ENCODE data around the gene MYH15. TPM values are rescaled to one million over a fixed set of nuclear protein-coding genes. Genes with fewer than 3 reads are reported as not detected.

MYH15 gene
- total RNA-seq, 1 donor from 2014 or later, result 0.77 TPM

DNA sequence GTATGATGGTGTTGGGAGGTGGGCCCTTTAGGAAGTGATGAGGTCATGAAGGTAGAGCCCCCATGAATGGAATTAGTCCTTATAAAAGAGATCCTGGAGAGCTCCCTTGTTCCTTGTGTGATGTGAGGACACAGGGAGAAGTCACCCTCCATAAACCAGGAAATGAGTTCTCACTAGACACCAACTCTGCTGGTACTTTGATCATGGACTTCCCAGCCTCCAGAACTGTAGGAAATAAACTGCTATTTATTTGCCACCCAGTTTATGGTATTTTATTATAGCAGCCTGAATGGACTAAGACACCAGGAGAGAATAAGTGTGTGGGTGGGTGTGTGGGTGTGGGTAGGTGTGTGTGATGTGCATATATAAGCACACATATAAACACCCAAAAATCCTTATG lies 71.9 kb downstream of the MYH15 start:
- no peak overlapping the region for H3K27ac Mint-ChIP-seq
- H3K27me3 Mint-ChIP-seq, result no peaks in the 10 kb centered on the region
- no peaks in the 10 kb centered on the region for H3K9me3 Mint-ChIP-seq
- no peaks in the 10 kb centered on the region for H3K36me3 Mint-ChIP-seq
- TF ChIP-seq, protein P1, sequence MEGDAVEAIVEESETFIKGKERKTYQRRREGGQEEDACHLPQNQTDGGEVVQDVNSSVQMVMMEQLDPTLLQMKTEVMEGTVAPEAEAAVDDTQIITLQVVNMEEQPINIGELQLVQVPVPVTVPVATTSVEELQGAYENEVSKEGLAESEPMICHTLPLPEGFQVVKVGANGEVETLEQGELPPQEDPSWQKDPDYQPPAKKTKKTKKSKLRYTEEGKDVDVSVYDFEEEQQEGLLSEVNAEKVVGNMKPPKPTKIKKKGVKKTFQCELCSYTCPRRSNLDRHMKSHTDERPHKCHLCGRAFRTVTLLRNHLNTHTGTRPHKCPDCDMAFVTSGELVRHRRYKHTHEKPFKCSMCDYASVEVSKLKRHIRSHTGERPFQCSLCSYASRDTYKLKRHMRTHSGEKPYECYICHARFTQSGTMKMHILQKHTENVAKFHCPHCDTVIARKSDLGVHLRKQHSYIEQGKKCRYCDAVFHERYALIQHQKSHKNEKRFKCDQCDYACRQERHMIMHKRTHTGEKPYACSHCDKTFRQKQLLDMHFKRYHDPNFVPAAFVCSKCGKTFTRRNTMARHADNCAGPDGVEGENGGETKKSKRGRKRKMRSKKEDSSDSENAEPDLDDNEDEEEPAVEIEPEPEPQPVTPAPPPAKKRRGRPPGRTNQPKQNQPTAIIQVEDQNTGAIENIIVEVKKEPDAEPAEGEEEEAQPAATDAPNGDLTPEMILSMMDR (conservative IDR thresholded peaks at IDR 0.05), result no peak
- no peak for DNase-seq (ENCODE audit: extremely low spot score, unreplicated experiment)
- no peak overlapping the region for H3K4me3 Mint-ChIP-seq
- peaks cover 40% of the 10 kb centered on the region for H3K4me1 Mint-ChIP-seq (ENCODE audit: unreplicated experiment)

DNA sequence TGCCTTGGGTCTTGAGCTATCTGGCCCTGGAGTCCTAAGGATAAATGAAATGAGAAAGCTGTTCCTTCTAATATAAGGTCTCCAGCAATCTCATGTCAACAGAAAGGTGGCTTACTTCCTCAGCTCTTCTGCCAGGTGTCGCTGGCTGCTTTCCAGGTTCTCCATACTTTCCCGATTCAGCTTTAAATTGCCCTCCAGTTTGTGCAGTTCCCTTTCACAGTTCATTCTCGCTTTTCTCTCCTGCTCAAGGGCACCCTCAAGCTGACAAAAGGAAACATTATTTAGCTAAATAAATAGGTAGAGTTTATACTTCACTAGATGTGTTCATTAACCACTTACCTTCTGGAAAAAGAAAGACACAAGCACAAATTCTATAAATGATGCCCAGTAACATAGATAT lies 73.0 kb downstream of the MYH15 start:
- no peaks in the 10 kb centered on the region for H3K27me3 Mint-ChIP-seq
- peaks cover 37% of the 10 kb centered on the region for H3K4me1 Mint-ChIP-seq (ENCODE audit: unreplicated experiment)
- H3K9me3 Mint-ChIP-seq, result no peaks in the 10 kb centered on the region
- no peaks in the 10 kb centered on the region for H3K36me3 Mint-ChIP-seq
- TF ChIP-seq, protein P1 (conservative IDR thresholded peaks at IDR 0.05), result no peak
- H3K4me3 Mint-ChIP-seq, result no peak overlapping the region
- DNase-seq (ENCODE audit: extremely low spot score, unreplicated experiment), result no peak
- no peak overlapping the region for H3K27ac Mint-ChIP-seq

DNA sequence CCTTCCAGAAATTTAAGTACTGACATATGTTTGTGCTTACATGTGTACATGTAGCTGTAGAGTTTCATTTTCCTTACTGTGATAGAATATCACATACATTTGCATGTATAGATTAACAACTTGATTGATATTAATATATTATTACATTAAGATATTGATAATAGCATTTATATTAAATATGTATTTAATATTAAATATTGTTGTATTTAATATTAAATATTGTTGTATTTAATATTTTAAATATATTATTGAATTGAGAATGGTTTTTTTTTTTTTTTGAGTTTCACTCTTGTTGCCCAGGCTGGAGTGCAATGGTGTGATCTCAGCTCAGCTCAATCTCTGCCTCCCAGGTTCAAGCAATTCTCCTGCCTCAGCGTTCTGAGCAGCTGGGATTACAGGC lies 76.5 kb downstream of the MYH15 start:
- no peak for DNase-seq (ENCODE audit: extremely low spot score, unreplicated experiment)
- Mint-ChIP-seq H3K9me3 (no peaks in the 10 kb centered on the region), H3K27me3 (no peaks in the 10 kb centered on the region), H3K4me3 (no peak overlapping the region), H3K36me3 (no peaks in the 10 kb centered on the region), H3K27ac (no peak overlapping the region), H3K4me1 (ENCODE audit: unreplicated experiment) (peaks cover 8% of the 10 kb centered on the region)
- TF ChIP-seq, protein P1 (conservative IDR thresholded peaks at IDR 0.05), result no peak

DNA sequence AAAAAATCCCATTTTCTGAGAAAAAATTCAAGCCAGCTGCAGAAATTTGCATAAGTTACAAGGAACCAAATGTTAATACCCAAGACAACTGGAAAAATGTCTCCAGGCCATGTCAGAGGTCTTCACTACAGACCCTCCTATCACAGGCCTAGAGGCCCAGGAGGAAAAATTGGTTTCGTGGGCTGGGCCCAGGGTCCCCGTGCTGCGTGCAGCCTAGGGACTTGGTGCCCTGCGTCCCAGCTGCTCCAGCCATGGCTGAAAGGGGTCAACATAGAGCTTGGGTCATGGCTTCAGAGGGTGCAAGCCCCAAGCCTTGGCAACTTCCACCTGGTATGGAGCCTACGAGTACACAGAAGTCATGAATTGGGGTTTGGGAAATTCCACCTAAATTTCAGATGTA lies 78.0 kb downstream of the MYH15 start:
- TF ChIP-seq, protein P1 (conservative IDR thresholded peaks at IDR 0.05), result no peak
- DNase-seq (ENCODE audit: extremely low spot score, unreplicated experiment), result no peak
- H3K27me3 Mint-ChIP-seq, result no peaks in the 10 kb centered on the region
- H3K9me3 Mint-ChIP-seq, result no peaks in the 10 kb centered on the region
- H3K4me3 Mint-ChIP-seq, result no peak overlapping the region
- H3K27ac Mint-ChIP-seq, result no peak overlapping the region
- H3K4me1 Mint-ChIP-seq (ENCODE audit: unreplicated experiment), result peaks cover 2% of the 10 kb centered on the region
- no peaks in the 10 kb centered on the region for H3K36me3 Mint-ChIP-seq

DNA sequence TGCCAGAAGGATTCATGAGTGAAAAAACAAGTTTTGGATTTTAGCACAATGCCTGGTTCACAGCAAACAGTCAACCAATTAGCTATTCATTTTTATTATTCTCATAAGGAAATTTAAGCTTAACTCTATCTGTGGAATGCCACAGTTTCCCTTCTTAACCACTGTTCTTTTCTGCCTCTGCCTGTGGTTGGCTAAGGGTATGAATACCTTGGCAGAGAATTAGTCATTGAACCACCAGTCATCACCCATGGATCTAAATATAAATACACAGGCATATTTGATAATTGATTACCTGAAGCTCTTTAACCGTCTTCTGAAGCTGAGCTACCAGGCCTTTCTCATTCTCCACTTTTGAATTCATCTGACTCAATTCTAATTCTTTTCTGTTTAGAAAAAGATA lies 79.9 kb downstream of the MYH15 start:
- Mint-ChIP-seq H3K27me3 (no peaks in the 10 kb centered on the region), H3K4me3 (no peak overlapping the region), H3K36me3 (no peaks in the 10 kb centered on the region), H3K4me1 (ENCODE audit: unreplicated experiment) (no peaks in the 10 kb centered on the region), H3K27ac (no peak overlapping the region), H3K9me3 (peaks cover 9% of the 10 kb centered on the region)
- no peak for DNase-seq (ENCODE audit: extremely low spot score, unreplicated experiment)
- TF ChIP-seq, protein P1 (conservative IDR thresholded peaks at IDR 0.05), result no peak

DNA sequence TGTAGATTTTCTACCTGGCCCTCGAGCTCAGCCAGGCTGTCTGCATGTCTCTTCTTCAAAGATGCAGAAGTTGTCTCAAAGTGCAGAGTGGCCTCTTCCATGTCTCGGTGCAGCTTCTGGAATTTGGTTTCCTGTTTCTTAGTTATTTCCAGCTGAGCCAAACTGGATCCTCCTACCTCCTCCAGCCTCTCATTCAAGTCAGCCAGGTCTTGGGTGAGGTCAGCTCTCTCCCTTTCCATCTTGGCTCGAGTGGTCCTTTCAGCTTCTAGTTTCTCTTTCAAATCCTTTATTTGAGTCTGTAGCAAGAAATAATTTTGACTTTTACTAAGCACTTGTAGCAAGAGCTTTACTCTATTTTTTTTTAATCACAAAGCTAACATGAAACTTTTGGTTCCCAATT lies 81.8 kb downstream of the MYH15 start:
- no peaks in the 10 kb centered on the region for H3K36me3 Mint-ChIP-seq
- no peak overlapping the region for H3K4me3 Mint-ChIP-seq
- TF ChIP-seq, protein P1 (conservative IDR thresholded peaks at IDR 0.05), result no peak
- H3K27ac Mint-ChIP-seq, result no peak overlapping the region
- H3K9me3 Mint-ChIP-seq, result peaks cover 11% of the 10 kb centered on the region
- no peak for DNase-seq (ENCODE audit: extremely low spot score, unreplicated experiment)
- no peaks in the 10 kb centered on the region for H3K27me3 Mint-ChIP-seq
- no peaks in the 10 kb centered on the region for H3K4me1 Mint-ChIP-seq (ENCODE audit: unreplicated experiment)

All from type B pancreatic cell (in vitro differentiated cells).